ENCODE measurements around the gene PRICKLE4.
"Not testable (repeated sequence)": the region's sequence is repeated elsewhere in the genome, so short reads cannot be mapped to it uniquely, and the experiment has no call there.

The PRICKLE4 gene

GRCh38 chr6:41801380-41801779 is 20.8 kb downstream of the PRICKLE4 start:
- no peak overlapping the region for H3K4me3 ChIP-seq (ENCODE audit: low read depth, low read length)
- TF ChIP-seq CTCF (IDR thresholded peaks at IDR 0.05; ENCODE audit: borderline replicate concordance, insufficient read depth, low read depth, low read length), result no peak; the same call in 1 of the 2 replicates

GRCh38 chr6:41805830-41806774 is 25.5 kb downstream of the PRICKLE4 start:
- H3K4me3 ChIP-seq (ENCODE audit: low read depth, low read length), result no peak overlapping the region
- no peak for TF ChIP-seq CTCF (IDR thresholded peaks at IDR 0.05; ENCODE audit: borderline replicate concordance, insufficient read depth, low read depth, low read length)

DNA sequence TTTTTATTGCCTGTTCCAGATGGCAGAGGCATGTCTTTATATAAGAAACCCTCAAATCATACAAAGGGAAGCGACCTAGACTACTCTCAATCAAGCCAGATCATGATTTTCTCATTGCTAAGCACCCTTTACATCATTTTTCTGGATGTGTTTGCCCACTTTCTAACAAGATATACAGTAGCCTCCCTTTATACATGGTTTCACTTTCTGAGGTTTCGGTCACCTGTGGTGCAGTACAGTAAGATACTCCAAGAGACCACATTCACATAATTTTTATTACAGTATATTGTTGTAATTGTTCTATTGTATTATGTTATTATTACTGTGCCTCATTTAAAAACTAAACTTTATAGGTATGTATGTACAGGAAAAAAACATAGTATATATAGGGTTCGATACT is 30.5 kb downstream of the PRICKLE4 start:
- no peak for TF ChIP-seq CTCF (IDR thresholded peaks at IDR 0.05; ENCODE audit: borderline replicate concordance, insufficient read depth, low read depth, low read length)
- no peak overlapping the region for H3K4me3 ChIP-seq (ENCODE audit: low read depth, low read length)

- not testable (repeated sequence) for H3K4me3 ChIP-seq (ENCODE audit: low read depth, low read length)
Measured at GRCh38 chr6:41811946-41812345, 31.4 kb downstream of the PRICKLE4 start.

- H3K4me3 ChIP-seq (ENCODE audit: low read depth, low read length), result no peak overlapping the region
- no peak for TF ChIP-seq CTCF (IDR thresholded peaks at IDR 0.05; ENCODE audit: borderline replicate concordance, insufficient read depth, low read depth, low read length)
Measured at GRCh38 chr6:41813469-41813868, 32.9 kb downstream of the PRICKLE4 start.

GRCh38 chr6:41813956-41814355 is 33.4 kb downstream of the PRICKLE4 start:
- no peak overlapping the region for H3K4me3 ChIP-seq (ENCODE audit: low read depth, low read length)
- no peak for TF ChIP-seq CTCF (IDR thresholded peaks at IDR 0.05; ENCODE audit: borderline replicate concordance, insufficient read depth, low read depth, low read length)

DNA sequence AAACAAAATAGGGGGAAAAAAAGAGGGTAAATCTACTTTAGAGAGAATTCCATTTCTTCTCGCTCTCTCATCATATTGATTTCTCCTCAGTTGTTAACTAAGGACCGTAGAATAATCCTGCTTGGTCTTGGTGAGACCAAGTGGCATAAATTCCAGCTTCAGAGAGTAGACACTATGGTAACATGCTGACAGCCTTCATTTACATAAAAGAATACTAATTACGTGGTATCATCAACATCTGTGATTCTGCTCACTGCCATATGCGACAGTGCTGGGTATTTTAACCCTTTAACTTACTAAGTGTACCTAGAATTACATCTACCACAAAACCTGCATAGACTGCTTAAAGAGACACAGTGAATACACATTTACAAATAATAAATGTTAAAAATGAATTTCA is 34.0 kb downstream of the PRICKLE4 start:
- no peak overlapping the region for H3K4me3 ChIP-seq (ENCODE audit: low read depth, low read length)
- TF ChIP-seq CTCF (IDR thresholded peaks at IDR 0.05; ENCODE audit: borderline replicate concordance, insufficient read depth, low read depth, low read length), result no peak

Data from GM12875 (cell line).